ENCODE results near the gene RNF214. TPM values are rescaled to one million over a fixed set of nuclear protein-coding genes. Genes with fewer than 3 reads are reported as not detected.

Gene RNF214
- total and polyA plus RNA-seq, 12 donors, result 7.3 to 33.5 (median 25.4) TPM

DNA sequence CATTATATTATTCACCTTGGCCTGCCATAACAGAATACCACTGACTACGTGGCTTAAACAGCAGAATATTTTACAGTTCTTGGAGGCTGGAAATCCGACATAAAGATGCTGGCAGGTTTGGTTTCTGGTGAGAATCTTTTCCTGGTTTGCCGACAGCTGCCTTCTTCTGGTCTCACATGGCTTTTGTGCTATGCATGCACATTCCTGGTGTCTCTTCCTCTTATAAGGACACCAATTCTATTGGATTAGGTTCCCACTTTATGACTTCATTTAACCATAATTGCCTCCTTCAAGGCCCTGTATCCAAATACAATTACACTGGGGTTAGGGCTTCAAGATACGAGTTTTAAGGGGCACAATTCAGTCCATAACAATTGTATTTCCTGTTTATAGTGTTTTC is 17.1 kb downstream of the RNF214 start:
- no peaks in the 10 kb centered on the region for H3K9me3 ChIP-seq
- DNase-seq (no peak), ATAC-seq (no peak)
- WGBS, 2 donors, result 88 to 92% methylated on average over 4 of the region's 4 CpGs
- intact Hi-C loops (cut with DNase I), result no loop called here
- no peak overlapping the region for H3K27ac ChIP-seq
- no peaks in the 10 kb centered on the region for H3K27me3 ChIP-seq
- H3K36me3 ChIP-seq, result peaks cover 0 to 87% (median 41%) of the 10 kb centered on the region in 9 donors
- TF ChIP-seq, protein P1, sequence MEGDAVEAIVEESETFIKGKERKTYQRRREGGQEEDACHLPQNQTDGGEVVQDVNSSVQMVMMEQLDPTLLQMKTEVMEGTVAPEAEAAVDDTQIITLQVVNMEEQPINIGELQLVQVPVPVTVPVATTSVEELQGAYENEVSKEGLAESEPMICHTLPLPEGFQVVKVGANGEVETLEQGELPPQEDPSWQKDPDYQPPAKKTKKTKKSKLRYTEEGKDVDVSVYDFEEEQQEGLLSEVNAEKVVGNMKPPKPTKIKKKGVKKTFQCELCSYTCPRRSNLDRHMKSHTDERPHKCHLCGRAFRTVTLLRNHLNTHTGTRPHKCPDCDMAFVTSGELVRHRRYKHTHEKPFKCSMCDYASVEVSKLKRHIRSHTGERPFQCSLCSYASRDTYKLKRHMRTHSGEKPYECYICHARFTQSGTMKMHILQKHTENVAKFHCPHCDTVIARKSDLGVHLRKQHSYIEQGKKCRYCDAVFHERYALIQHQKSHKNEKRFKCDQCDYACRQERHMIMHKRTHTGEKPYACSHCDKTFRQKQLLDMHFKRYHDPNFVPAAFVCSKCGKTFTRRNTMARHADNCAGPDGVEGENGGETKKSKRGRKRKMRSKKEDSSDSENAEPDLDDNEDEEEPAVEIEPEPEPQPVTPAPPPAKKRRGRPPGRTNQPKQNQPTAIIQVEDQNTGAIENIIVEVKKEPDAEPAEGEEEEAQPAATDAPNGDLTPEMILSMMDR (IDR thresholded peaks at IDR 0.05), result no peak
- H3K4me3 ChIP-seq, result no peak overlapping the region
- H3K4me1 ChIP-seq, result no peaks in the 10 kb centered on the region

DNA sequence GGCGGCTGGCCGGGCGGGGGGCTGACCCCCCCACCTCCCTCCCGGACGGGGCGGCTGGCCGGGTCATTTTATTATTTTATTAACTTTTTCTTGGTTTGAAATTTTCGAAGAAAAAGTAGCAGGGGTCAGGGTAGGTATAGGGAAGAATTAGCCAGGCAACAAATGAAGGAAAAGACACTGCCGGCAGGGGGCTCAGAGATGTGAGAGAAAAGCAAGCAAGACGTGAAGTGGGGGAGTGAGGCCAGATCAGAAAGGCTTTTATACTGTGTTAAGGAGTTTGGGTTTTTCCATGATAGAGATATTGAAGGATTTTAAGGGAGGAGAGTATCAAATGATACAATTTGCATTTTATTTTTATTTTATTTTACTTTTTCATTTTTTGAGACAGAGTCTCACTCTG is 19.0 kb downstream of the RNF214 start:
- TF ChIP-seq, protein P1 (IDR thresholded peaks at IDR 0.05), result no peak
- Histone ChIP-seq H3K4me1 (no peaks in the 10 kb centered on the region), H3K27me3 (no peaks in the 10 kb centered on the region), H3K27ac (no peak overlapping the region), H3K36me3 (peaks cover 0 to 84% (median 43%) of the 10 kb centered on the region in 9 donors), H3K4me3 (no peak overlapping the region), H3K9me3 (no peaks in the 10 kb centered on the region)
- ATAC-seq (no peak), DNase-seq (no peak)
- WGBS, 2 donors, result 94 to 95% methylated on average over 9 of the region's 10 CpGs
- intact Hi-C loops (cut with DNase I), result no loop called here

DNA sequence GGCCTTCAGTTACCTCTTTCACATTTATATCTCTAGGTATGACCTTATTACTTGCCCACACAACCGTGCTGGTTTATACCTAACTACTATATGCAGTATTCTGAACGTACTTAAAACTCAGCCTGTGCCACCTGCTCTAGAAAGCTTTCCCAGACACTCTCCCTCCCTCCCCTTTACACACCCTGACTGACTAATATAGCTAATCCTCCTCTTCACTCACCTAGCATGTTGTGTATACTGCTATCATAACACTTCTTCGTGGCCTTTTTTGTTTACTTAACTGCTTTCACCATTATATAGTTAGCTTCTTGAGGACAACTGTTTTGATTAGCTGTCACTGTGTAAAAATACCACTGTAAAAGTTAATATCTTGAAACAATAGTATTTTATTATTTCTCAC is 23.5 kb downstream of the RNF214 start:
- ATAC-seq (no peak), DNase-seq (no peak)
- Histone ChIP-seq H3K9me3 (no peaks in the 10 kb centered on the region), H3K4me3 (no peak overlapping the region), H3K4me1 (no peaks in the 10 kb centered on the region), H3K36me3 (peaks cover 0 to 89% (median 21%) of the 10 kb centered on the region in 9 donors), H3K27ac (no peak overlapping the region), H3K27me3 (no peaks in the 10 kb centered on the region)
- intact Hi-C loops (cut with DNase I), result no loop called here
- TF ChIP-seq, protein P1 (IDR thresholded peaks at IDR 0.05), result no peak
- WGBS, 2 donors, result 90 to 91% methylated on average over 3 of the region's 3 CpGs

DNA sequence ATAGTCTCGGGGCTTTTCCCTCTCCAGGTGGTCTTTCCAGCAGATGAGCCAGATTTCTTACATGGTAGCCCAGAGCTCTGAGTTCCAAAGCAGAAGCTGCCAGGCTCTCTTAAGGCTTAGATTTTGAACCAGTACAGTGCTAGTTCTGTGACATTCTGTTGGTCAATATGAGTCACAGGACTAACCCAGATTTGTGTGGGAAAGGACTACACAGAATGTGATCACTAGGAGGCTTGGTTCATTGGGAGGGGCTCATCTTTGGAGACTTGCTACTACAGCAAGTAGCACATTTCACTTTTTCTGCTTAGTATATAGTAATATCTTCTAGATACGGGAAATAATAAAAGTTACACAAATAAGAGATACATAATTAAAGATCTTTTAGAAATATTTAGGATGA is 24.1 kb downstream of the RNF214 start:
- H3K36me3 ChIP-seq, result peaks cover 0 to 95% (median 21%) of the 10 kb centered on the region in 9 donors
- TF ChIP-seq, protein P1 (IDR thresholded peaks at IDR 0.05), result no peak
- intact Hi-C loops (cut with DNase I), result no loop called here
- ATAC-seq (no peak), DNase-seq (no peak)
- 48 to 72% methylated on average over 2 of the region's 2 CpGs for WGBS, 2 donors
- H3K27ac ChIP-seq, result no peak overlapping the region
- no peaks in the 10 kb centered on the region for H3K9me3 ChIP-seq
- no peaks in the 10 kb centered on the region for H3K27me3 ChIP-seq
- H3K4me1 ChIP-seq, result no peaks in the 10 kb centered on the region
- H3K4me3 ChIP-seq, result no peak overlapping the region

Measured in heart right ventricle (tissue), 16 donors.